NCI-H2081 (cell line): ENCODE measurements around the gene RAD51AP2.
"Not testable (repeated sequence)": the region's sequence is repeated elsewhere in the genome, so short reads cannot be mapped to it uniquely, and the experiment has no call there.

Experiments
- DNase-seq, 2 experiments: peaks; one replicate each; lab custom pipeline; 2025; lab: John Stamatoyannopoulos, UW

Gene RAD51AP2

DNA sequence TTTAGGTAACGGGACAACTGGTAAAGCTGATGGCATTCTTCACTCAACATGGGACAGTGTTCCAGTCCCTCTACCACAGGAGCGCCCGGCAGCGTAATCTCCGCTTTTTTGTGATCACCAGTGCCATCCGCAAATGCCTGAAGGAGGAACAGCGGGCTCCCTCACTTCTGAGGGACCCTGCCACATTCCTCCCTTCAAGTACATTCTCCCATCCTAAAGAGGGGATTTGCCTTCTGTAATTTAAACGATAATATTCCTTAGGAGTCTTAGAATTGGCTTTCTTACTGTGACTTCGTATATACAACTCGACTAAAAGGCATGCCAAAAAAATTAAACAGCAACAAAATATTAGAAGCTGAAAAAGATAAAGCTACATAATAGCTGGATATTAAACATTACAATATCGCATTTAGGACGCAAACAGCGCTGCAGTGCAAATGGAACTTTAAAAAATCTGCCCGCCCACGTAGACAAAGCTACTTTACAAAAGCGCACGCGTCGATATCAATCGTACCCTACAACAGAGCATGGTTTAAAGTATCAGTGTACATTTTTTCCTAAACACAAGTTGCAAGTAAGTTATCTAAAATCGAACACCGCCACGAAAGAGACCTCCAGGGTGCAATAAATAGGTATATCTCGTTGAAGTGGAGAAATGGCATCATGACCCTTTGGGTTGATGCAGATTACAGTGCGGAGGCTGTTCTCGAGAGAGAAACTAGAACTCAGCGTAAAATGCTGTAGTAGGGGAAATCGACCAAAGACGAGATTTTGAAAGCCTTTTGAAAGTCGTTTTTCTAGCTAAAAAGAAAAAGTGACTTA is 20.0 kb upstream of the RAD51AP2 start:
- DNase-seq: no peak

DNA sequence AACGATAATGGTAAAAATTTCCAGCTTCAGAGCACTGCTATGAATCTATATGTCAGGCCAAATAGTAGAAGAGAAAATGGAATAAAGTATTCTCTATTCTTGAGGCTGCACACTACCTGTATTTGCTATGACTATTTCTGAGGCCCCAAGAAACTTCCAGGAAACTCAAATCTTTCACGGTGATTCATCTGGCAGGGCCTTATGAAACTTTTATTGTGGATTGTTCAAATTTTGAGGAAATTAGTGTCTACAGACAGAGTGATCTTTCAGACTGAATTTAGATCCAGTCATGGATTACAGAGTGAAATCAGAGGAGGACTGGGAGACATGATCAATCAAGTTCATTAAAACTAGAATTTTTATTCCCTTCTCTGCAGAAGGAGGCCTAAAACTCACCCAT is 18.2 kb upstream of the RAD51AP2 start:
- no peak for DNase-seq

DNA sequence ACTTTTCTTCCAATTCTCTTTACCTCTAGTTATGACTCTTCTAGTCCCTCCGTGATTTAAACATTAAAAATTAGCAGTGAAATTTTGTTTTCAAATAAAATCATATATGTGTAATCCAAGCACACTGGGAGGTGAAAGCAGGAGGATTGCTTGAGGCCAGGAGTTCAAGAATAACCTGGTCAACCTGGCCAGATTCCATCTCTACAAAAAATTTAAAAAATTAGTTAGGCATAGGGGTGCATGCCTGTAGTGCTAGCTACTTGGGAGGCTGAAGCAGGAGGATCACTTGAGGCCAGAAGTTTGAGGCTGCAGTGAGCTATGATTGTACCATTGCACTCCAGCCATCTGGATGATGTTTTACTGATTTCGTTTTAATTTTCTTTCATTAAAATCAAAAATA is 15.3 kb upstream of the RAD51AP2 start:
- no peak for DNase-seq

DNA sequence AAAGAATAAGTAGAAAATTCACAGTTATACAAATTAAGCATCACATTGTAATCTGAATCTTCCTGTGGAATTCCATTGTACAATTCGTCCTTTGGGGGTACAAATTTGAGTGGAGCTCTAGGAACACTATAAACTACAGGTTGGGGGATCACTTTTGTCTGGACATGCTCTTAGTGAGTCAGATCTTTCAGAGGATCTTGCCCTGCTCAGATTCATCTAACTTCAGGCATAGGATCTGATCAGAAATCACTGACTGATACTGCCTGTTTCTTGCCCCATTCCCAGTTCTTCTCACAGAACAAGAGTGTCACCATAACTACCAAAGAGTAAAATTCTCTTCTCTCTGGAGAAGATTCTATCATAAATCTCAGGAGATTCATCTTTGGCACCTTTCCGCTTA is 11.5 kb upstream of the RAD51AP2 start:
- no peak for DNase-seq

DNA sequence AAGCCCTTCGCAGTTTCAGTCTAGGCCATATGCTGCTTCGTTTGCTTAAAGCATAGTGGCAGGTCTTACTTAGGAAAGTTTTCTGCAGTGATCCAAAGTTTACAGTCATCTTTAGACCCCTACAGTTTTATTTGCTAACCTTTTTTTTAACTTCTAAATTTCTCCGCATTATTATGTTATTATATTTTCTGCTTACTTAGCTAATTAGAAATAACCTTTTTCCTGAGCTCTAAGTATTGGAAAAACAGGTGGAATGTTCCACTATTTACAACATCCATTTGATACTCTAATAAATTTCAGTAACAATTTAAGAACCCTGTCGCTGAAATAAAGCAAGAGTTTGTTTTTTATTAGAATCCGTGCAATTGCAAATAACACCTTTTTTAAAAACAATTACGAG is 4.1 kb upstream of the RAD51AP2 start:
- DNase-seq: no peak

DNA sequence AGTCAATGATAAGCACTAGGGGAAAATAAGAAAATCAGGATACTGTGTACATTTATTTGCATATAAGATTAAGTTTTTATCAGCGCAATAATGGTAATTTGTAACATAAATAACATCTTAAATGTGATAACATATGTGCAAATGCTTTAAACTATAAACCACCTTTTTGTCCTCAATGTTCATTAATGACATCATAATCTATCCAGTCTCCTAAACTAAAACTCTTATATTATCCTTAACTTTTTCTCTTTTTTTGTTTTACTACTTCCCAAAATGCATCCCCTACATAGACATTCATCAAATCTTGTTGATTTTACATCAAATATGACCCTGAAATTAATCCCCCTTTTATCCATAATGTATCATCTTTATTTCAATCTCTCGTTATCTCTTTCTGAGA is 3.4 kb upstream of the RAD51AP2 start:
- DNase-seq: no peak

DNA sequence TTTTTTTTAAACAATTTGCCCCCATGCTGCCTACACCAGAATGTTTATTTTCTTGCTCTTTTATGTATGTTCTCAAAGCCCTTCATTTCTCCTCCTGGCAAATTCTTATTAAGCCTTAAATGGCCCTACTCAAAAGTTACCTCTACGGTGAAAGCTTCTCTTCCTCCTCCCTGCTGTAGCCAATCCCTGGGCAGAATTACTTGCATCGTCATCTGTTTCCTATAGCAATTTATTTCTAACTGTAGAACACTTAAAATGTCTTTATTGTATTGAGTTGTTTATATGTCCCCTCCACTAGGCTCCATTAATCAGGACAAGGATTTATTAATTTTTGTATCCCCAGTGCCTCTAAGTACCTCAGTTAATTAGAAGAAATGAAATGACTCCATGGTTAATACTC is 2.5 kb upstream of the RAD51AP2 start:
- DNase-seq: no peak

DNA sequence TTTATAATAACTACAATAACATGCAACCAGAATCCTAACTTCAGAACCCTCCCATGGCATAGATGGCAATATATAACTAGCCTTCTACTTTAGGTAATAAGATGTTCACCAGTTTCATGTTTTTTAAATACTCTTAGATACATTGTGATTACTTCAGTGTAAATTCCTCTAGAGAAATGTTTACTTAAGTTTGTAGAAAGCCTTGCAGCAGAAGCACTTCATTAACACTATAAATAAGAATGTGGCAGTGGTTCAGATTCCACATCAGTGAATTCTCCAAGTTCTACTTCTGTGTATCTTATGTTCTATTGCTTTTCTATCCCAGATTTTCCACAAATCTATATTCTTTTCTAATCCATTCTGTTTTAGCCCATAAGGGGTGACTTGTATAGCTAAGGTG is 1.2 kb upstream of the RAD51AP2 start:
- DNase-seq: no peak

DNA sequence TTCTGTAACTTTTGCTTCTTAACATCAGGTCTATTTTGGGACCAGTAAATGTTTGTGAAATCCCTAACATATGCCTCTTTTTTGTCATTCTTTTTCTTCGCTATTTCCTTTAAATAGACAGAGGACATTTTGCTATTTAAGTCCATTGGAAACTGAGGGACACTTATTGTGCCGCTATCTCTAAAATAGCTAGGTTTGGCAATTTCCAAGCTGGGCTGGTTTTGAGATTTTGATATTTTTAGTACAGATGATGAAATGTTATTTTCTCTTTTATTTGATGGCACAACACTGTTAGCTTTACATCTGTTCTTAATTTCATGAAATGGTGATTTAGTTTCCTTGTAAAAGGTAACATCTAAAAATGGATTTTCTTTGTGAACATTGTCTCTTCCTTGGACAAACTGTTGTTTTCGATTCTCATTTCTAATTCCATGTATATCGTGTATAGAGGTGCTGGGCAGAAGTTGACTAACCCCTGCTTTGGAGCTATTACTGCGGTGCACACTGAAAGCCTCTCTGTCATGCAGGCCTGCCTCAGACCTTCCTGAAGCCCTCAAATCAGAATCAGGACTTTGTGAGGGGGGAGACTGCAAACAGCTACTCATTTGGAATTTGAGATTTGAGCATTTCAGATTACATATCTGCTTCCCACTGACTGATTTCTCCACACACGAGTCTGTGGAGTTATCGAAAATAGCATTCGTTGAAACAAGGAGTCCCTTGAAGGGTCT is 594 bp downstream of the RAD51AP2 start:
- DNase-seq: no peak

DNA sequence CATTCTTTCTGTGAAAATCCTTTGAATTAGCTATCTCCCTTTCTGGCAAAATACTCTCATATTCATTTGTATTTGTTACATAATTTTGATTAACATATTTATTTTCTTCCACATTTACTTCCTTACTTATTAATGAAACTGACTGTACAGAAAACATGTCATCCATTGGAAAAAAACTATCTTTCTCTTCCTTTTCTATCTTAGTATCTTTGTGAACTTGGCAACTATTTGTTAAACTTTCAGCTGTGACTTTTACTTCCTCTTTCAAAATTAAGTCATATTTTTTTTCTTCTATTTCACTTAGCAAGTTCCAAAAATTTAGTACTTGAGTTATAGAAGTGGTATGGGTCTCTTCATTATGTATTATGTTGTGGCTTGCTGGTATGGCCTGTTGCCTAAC is 2.6 kb downstream of the RAD51AP2 start:
- DNase-seq: no peak

DNA sequence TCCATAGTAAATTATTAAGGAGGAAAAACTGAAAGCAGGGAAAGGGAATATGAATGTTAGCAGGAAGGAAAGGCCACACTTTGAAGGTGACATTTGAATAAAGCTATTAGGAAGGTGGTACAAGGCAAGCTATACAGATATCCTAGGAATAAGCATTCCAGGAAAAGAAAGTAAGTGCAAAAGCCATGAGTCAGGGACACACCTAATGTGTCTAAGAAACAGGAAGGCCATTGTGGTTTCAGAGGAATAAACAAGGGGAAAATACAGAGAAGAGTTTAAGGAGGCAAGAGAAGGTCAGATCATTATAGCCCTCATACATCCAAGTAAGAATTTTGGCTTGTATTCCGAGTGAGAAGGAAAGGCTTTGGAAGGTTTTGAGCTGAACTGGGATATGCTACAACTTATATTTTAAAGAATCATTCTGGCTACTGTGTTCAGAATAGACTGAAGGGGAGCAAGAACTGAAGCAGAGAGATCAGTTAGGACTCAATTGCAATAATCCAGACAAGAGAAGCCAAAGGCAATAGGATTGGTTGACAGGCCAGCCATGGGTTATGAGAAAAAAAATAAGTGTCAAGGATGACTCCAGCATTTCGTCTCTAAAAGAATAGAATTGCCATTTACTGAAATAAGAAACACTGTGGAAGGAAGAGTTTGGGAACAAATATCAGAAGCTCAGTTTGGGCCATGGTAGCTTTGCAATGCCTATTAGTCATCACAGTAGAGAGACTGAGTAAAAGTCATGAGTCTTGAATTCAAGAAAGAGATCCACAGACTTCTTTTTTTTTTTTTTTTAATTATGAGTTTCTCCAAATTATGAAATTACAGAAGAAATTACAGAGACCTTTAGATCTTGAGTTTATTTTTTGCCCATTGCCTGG is 11.3 kb downstream of the RAD51AP2 start:
- no peak for DNase-seq

DNA sequence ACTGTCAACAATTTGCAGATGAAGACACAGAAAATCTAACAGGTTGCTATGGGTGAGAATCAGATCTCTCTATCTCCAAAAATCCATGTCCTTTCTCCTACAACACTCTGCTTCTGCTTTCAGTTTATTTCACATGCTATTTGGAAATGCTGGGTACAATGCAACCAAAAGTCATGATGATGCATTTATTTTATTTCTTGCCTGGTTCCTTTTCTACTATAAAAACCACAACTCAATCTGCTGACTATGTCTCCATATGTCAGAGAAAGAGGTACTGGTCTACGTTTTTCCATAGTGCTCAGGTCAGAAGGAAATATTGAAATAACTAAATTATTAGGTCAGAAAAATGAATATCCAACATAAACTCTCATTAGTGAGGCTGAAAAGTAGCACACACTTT is 20.5 kb downstream of the RAD51AP2 start:
- DNase-seq: no peak

DNA sequence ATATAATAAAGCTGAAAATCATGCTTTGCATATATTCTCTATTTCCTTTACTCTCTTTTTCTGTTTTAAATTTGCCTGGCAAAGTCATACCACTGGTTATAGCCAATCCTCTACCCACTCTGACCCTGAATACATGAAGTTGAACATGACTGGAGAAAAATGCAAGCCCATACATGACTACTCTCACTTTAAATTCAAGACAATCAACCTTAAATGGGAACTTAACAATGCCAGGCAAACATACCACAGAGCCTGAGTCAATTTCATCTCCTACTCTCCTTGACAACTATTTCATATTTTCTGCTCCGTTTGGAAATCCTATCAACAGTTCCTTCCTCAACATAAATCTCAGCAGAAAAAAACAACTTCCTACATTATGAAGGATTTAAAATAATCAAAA is 22.6 kb downstream of the RAD51AP2 start:
- DNase-seq: no peak

DNA sequence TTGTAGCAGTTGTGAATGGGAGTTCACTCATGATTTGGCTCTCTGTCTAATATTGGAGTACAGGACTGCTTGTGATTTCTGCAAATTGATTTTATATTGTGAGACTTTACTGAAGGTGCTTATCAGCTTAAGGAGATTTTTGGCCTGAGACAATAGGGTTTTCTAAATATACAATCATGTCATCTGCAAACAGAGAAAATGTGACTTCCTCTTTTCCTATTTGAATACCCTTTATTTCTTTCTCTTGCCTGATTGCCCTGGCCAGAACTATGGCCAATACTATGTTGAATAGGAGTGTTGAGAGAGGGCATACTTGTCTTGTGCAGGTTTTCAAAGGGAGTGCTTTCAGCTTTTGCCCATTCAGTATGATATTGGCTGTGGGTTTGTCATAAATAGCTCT is 28.1 kb downstream of the RAD51AP2 start:
- not testable (repeated sequence) for DNase-seq

DNA sequence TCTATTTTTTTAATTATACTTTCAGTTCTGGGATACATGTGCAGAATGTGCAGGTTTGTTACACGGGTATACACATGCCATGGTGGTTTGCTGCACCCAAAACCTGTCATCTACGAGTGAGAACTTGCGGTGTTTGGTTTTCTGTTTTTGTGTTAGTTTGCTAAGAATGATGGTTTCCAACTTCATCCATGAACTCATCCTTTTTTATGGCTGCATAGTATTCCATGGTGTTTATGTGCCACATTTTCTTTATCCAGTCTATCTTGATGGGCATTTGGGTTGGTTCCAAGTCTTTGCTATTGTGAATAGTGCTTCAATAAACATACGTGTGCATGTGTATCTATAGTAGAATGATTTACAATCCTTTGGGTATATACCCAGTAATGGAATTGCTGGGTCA is 29.6 kb downstream of the RAD51AP2 start:
- not testable (repeated sequence) for DNase-seq

DNA sequence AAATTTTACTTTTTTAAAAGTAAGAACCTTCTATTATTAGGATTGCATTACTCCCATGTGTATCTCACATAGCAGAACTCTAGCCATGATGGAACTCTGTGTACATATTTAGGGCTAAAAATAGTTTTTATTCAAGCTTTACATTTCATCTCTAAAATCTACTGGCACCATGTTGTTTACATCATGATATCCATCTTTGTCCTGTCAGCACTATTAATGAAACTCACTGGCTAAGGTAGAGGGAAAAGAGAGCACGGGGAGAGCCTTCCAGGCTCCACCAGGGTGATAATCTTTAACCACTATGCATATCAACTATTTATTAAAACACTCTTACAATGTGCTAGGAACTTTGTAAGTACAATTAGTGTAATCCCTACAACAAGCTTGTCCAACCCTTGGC is 34.7 kb downstream of the RAD51AP2 start:
- DNase-seq: no peak

DNA sequence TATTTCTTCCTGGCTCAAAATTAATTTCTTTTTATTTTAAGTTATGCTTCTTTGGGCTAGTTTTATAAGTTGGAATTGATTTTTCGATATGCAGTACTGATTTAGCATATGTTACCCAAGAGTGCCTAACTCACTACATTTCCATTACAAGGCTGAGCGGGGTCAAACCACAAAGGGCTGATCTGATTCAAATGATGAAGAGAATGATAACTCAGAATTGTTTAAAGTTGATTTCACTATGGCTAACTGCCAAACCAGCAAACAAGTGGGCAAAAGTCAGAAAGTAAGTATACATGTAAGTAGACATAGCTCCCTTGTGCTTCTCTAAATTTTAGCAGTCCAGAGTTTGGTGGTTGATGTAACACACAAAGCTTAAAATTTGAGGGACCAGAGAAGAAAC is 35.6 kb downstream of the RAD51AP2 start:
- DNase-seq: no peak

DNA sequence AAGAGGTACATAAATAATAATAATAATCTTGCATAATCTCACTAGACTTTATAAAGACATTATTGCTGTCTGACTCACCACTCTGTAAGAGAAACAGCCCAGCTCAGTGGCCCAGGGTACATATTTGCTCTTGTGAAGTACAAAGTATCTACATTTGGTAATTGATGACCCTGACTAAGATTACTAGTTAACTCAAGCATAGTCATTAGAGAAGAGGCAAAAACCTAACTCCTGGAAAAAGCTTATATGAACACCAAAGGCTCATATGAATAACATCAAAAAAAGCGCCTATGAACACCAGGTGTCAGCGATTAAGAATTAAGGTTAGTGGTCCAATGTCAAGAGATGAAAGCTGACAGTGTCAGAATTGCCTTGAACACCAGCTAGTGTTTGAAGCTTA is 38.4 kb downstream of the RAD51AP2 start:
- no peak for DNase-seq

DNA sequence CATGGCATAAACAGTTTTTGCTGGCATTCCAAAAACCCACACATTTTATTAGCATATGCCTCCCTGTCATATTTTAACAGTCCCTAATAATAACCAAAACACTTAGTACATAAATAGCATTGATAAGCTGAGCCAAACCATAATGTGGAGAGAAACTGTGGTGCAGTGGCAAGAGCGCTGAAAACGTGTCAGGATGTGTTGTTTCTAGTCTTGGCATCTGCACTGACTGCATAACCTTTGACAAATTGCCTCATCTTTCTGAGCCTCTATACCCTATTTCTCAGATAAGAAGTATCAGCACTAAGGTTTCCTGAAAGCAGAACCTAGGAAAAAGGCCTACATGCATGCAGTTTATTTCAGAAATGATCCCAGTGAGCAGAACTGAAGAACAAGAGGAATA is 41.4 kb downstream of the RAD51AP2 start:
- DNase-seq: no peak

DNA sequence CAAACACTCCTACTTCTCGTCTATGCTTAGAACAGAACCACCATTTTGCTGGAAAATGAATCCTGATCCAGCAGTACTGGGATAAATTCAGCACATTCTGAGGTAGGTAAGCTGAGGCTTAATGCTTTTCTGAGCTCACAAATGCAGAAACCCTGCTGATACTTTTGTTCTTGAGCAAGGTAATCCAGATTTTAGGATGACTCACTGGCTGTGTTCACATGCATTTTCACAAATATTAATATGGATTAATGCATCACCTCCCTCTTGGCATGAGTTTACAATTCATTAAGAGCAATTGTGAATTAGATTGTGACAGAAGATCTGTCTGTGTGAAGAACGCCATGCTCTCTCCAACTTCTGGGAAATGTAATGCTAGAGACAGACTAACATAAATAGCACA is 42.2 kb downstream of the RAD51AP2 start:
- DNase-seq: no peak

DNA sequence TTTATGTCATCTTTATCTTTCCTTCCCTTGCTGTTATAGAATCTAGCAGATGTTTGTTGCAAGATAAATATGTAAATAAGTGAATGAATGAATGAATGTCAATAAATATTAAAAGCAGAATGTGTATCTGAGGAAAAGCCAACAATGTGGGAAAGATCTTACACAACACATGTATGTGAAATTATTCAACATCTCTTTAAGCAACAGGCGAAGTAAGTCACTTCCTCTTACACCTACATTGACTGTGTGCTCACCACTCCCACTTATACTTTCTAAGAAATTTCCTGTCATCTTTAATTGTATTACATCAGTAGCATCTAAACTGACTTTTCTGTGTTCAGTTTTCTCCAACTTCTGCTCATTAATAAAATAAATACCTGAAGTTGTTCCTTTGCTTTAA is 43.0 kb downstream of the RAD51AP2 start:
- DNase-seq: no peak

DNA sequence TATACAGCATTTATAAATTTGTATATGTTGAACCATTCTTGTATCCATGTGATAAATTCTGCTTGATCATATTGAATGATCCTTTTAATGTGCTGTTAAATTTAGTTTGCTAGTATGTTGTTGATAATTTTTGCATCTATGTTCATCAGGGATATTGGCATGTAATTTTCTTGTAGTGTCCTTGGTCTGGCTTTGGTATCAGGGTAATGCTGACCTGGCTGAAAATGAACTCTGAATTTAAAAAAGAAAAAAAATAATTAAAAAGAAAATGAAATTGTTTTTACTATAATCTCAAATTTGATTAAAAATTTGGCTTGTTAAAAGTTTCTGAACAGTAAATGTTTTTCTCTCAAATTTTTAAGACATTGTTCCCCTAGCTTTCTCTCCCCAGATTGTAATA is 46.3 kb downstream of the RAD51AP2 start:
- DNase-seq: no peak
